B cell (primary cell): ENCODE results near the gene KIF26B. TPM values are rescaled to one million over a fixed set of nuclear protein-coding genes. Genes with fewer than 3 reads are reported as not detected.
"Not testable (repeated sequence)": the region's sequence is repeated elsewhere in the genome, so short reads cannot be mapped to it uniquely, and the experiment has no call there.

Experiments used
- ATAC-seq: fragments of 200-7000 bp; cut with Tn5 transposase; one replicate; pipeline ENCODE4 v1.10.0; 2021; ENCODE audit warnings: low read depth, mild to moderate bottlenecking, moderate number of reproducible peaks, moderate library complexity
- CTCF ChIA-PET: fragments of 350-600 bp; sonication (Branson Sonifier 250); formaldehyde crosslinking; loops from one replicate; lab custom pipeline; 2021; ENCODE audit warnings: antibody characterized with exemption, inconsistent platforms; lab: Charles Lee
- POLR2A ChIA-PET: fragments of 350-600 bp; sonication (Branson Sonifier 250); formaldehyde crosslinking; loops from one replicate; lab custom pipeline; 2021; ENCODE audit warnings: antibody characterized with exemption; lab: Charles Lee
- DNase-seq: peaks from one replicate; pipeline ENCODE4 v3.0.0; 2013
- H2AFZ ChIP-seq: 2 replicates; pipeline ENCODE4 v1.6.1; 2012; ENCODE audit warnings: mild to moderate bottlenecking, low read depth, low read length; ENCODE audit not compliant: insufficient read depth, poor library complexity, severe bottlenecking
- H3K27ac ChIP-seq, 2 donors: 1 replicate in 1 of 2; 2 replicates in 1 of 2; pipeline ENCODE4 v1.5.1; 2012 to 2013; ENCODE audit warnings: low read length in 2 of 2, mild to moderate bottlenecking in 2 of 2, moderate library complexity in 1 of 2
- H3K27me3 ChIP-seq, 4 experiments: fragments of 200-600 bp in 1 of 4; sonication (generic) in 1 of 4; replicated peaks in 1 of 4; 1 replicate in 2 of 4; 2 replicates in 2 of 4; pipeline versions ENCODE4 v1.6.1 to v1.7.0; 2013 to 2016; ENCODE audit warnings: low read length in 3 of 4, mild to moderate bottlenecking in 2 of 4, mixed read lengths in 1 of 4, moderate library complexity in 1 of 4; ENCODE audit not compliant: insufficient read depth in 4 of 4, control insufficient read depth in 3 of 4; ENCODE audit errors: control extremely low read depth in 1 of 4
- H3K36me3 ChIP-seq, 2 experiments: replicated peaks in 1 of 2; 1 replicate in 1 of 2; 2 replicates in 1 of 2; pipeline versions ENCODE4 v1.6.1 to v1.7.1; 2013; ENCODE audit warnings: low read length in 1 of 2; ENCODE audit not compliant: insufficient read depth in 2 of 2, control insufficient read depth in 1 of 2; ENCODE audit errors: control extremely low read depth in 1 of 2, extremely low read depth in 1 of 2
- H3K4me1 ChIP-seq, 2 donors: fragments of 200-600 bp in 1 of 2; sonication (generic) in 1 of 2; 1 replicate in 1 of 2; 2 replicates in 1 of 2; pipeline versions ENCODE4 v1.5.1 to v1.6.1; 2013 to 2017; ENCODE audit warnings: low read length in 2 of 2; ENCODE audit not compliant: control insufficient read depth in 2 of 2, insufficient read depth in 2 of 2
- H3K4me2 ChIP-seq: replicated peaks from 2 replicates; pipeline ENCODE3; 2012; ENCODE audit warnings: mild to moderate bottlenecking, low read depth, low read length; ENCODE audit not compliant: poor library complexity, severe bottlenecking
- H3K4me3 ChIP-seq, 5 experiments: fragments of 200-600 bp in 1 of 5; sonication (generic) in 1 of 5; 1 replicate in 3 of 5; 2 replicates in 2 of 5; pipeline versions ENCODE4 v1.5.1 to v1.7.0; 2011 to 2016; ENCODE audit warnings: low read length in 4 of 5, mild to moderate bottlenecking in 4 of 5, low read depth in 2 of 5, control low read depth in 1 of 5, moderate library complexity in 1 of 5; ENCODE audit not compliant: insufficient read depth in 1 of 5; ENCODE audit errors: control extremely low read depth in 1 of 5, extremely low read depth in 1 of 5
- H3K79me2 ChIP-seq: fragments of 200-600 bp; sonication (generic); one replicate; pipeline ENCODE4 v1.6.0; 2016; ENCODE audit warnings: low read length; ENCODE audit not compliant: control insufficient read depth, insufficient read depth
- H3K9ac ChIP-seq: fragments of 200-600 bp; sonication (generic); 2 replicates; pipeline ENCODE4 v1.6.1; 2017; ENCODE audit warnings: mild to moderate bottlenecking, low read length, moderate library complexity
- H3K9me3 ChIP-seq, 3 donors: one replicate each; pipeline versions ENCODE4 v1.6.1 to v1.7.1; 2013; ENCODE audit warnings: low read length in 2 of 3; ENCODE audit not compliant: control insufficient read depth in 2 of 3, insufficient read depth in 1 of 3; ENCODE audit errors: control extremely low read depth in 1 of 3
- H4K20me1 ChIP-seq: 2 replicates; pipeline ENCODE4 v1.6.0; 2012; ENCODE audit warnings: mild to moderate bottlenecking, low read length; ENCODE audit not compliant: insufficient read depth, control insufficient read depth, poor library complexity, severe bottlenecking
- H3K27ac Mint-ChIP-seq: one replicate; pipeline ENCODE4 v1.8.0; 2021; ENCODE audit warnings: mixed read lengths
- H3K27me3 Mint-ChIP-seq: one replicate; pipeline ENCODE4 v1.8.0; 2021; ENCODE audit warnings: mixed read lengths
- H3K4me1 Mint-ChIP-seq: one replicate; pipeline ENCODE4 v1.8.0; 2021; ENCODE audit warnings: mixed read lengths
- H3K4me3 Mint-ChIP-seq: one replicate; pipeline ENCODE4 v1.8.0; 2021; ENCODE audit warnings: mixed read lengths
- H3K9me3 Mint-ChIP-seq: one replicate; pipeline ENCODE4 v1.8.0; 2022; ENCODE audit warnings: mixed read lengths; ENCODE audit not compliant: insufficient read depth
- EZH2 ChIP-seq: IDR thresholded peaks from 2 replicates; pipeline ENCODE4 v1.6.1; 2012; ENCODE audit warnings: borderline replicate concordance, low read depth, mild to moderate bottlenecking, moderate library complexity, low read length; ENCODE audit not compliant: insufficient read depth, poor library complexity, severe bottlenecking
- WGBS: methylation state at CpG from one replicate; pipeline ENCODE4 v1.1.5; 2013; ENCODE audit warnings: missing lambda C conversion rate; ENCODE audit not compliant: insufficient coverage; 5-methylcytosine and 5-hydroxymethylcytosine counted together
- intact Hi-C: fragments of 100-400 bp; cut with micrococcal nuclease; formaldehyde crosslinking; loops from one replicate; pipeline ENCODE4 v1.10.0; 2022
- polyA plus RNA-seq: library from polyadenylated mRNA; depleted of rRNA; stranded (reverse); fragments of >200 nt; gene quantifications from 2 replicates; pipeline ENCODE4 v1.2.3, GENCODE V29; 2012
- total RNA-seq, 2 donors: library from RNA; stranded (reverse); fragments of 120-200 nt in 1 of 2; gene quantifications; 1 replicate in 1 of 2; 2 replicates in 1 of 2; pipeline versions ENCODE4 v1.2.3 to v1.2.4, GENCODE V29; 2013 to 2022
- TF ChIP-seq, protein P1 (sequence below): fragments of 200-600 bp; IDR thresholded peaks from one replicate; pipeline ENCODE4 v1.8.0; 2022; ENCODE audit warnings: antibody characterized with exemption, mild to moderate bottlenecking

Gene KIF26B
- total and polyA plus RNA-seq, 2 donors (not counting 1 experiment from before 2014, with no cell fraction given), result 0.62 TPM; not detected in 1

DNA sequence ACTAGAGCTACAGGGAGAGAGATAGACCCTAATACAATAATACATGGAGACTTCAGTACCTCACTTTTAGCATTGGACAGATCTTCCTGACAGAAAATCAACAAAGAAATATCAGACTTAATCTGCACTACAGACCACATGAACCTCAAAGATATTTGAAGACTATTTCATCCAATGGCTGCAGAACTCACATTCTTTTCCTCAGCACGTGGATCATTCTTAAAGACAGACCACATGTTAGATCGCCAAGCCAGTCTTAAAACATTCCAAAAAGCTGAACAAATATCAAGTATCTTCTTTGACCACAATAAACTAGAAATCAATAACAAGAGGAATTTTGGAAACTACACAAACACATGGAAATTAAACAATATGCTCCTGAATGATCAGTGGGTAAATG lies 576.0 kb downstream of the KIF26B start:
- Histone ChIP-seq H4K20me1 (no peaks in the 10 kb centered on the region), H3K79me2 (no peaks in the 10 kb centered on the region), H3K4me3 (no peak overlapping the region), H2AFZ (no peak overlapping the region), H3K4me2 (no peak overlapping the region), H3K9ac (no peak overlapping the region), H3K36me3 (no peaks in the 10 kb centered on the region), H3K9me3 (peaks cover 2 to 6% (median 3%) of the 10 kb centered on the region in 3 donors), H3K27me3 (no peaks in the 10 kb centered on the region), H3K27ac (no peak overlapping the region), H3K4me1 (no peaks in the 10 kb centered on the region)
- DNase-seq, result no peak
- TF ChIP-seq, protein P1, sequence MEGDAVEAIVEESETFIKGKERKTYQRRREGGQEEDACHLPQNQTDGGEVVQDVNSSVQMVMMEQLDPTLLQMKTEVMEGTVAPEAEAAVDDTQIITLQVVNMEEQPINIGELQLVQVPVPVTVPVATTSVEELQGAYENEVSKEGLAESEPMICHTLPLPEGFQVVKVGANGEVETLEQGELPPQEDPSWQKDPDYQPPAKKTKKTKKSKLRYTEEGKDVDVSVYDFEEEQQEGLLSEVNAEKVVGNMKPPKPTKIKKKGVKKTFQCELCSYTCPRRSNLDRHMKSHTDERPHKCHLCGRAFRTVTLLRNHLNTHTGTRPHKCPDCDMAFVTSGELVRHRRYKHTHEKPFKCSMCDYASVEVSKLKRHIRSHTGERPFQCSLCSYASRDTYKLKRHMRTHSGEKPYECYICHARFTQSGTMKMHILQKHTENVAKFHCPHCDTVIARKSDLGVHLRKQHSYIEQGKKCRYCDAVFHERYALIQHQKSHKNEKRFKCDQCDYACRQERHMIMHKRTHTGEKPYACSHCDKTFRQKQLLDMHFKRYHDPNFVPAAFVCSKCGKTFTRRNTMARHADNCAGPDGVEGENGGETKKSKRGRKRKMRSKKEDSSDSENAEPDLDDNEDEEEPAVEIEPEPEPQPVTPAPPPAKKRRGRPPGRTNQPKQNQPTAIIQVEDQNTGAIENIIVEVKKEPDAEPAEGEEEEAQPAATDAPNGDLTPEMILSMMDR, result no peak
- TF ChIP-seq EZH2, result no peak
- Mint-ChIP-seq H3K27me3 (no peaks in the 10 kb centered on the region), H3K4me3 (no peak overlapping the region), H3K9me3 (peaks cover 40% of the 10 kb centered on the region), H3K4me1 (no peaks in the 10 kb centered on the region), H3K27ac (no peak overlapping the region)
- no peak for ATAC-seq
- intact Hi-C loops, result no loop called here
- 60% methylated on average over 1 of the region's 2 CpGs for WGBS
- POLR2A ChIA-PET, result no interaction called here
- CTCF ChIA-PET, result no interaction called here

- POLR2A ChIA-PET, result not testable (repeated sequence)
- no CpG with 5 or more reads among the region's 1 CpG for WGBS
Observed at GRCh38 chr1:245740336-245740735, 585.6 kb downstream of the KIF26B start.

More at GRCh38 chr1:245740336-245740735, 585.6 kb downstream of the KIF26B start:
- H3K27me3 ChIP-seq, H3K79me2 ChIP-seq, H3K36me3 ChIP-seq, H3K4me1 ChIP-seq, intact Hi-C loops, H3K27ac ChIP-seq, H2AFZ ChIP-seq, H3K9me3 ChIP-seq, DNase-seq, H3K27ac Mint-ChIP-seq, H3K4me3 Mint-ChIP-seq, CTCF ChIA-PET, H3K27me3 Mint-ChIP-seq, H3K4me2 ChIP-seq, ATAC-seq, H3K4me1 Mint-ChIP-seq, H3K9me3 Mint-ChIP-seq, H4K20me1 ChIP-seq, H3K9ac ChIP-seq, H3K4me3 ChIP-seq: not testable (repeated sequence)
